GM13976 (cell line): Measurements from ENCODE around the gene OR2J2.
"Not testable (repeated sequence)": the region's sequence is repeated elsewhere in the genome, so short reads cannot be mapped to it uniquely, and the experiment has no call there.

ENCODE experiments used
- DNase-seq: peaks from one replicate; pipeline ENCODE4 v3.0.0; 2012; ENCODE audit warnings: low spot score
- in situ Hi-C: fragments of 300-500 bp; cut with MboI; formaldehyde crosslinking; loops from one replicate; pipeline ENCODE4 v1.12.0; 2022; ENCODE audit warnings: low sequenced_read_pairs, mixed read lengths, inconsistent platforms; ENCODE audit not compliant: unreplicated experiment
- TF ChIP-seq, protein P1 (sequence below): IDR thresholded peaks from 2 replicates; pipeline ENCODE4 v1.5.1; 2012; ENCODE audit warnings: borderline replicate concordance, mild to moderate bottlenecking; ENCODE audit not compliant: insufficient read depth; ENCODE audit errors: extremely low read depth, missing control alignments, control extremely low read depth

OR2J2 gene

GRCh38 chr6:29146179-29146578, 24.5 kb upstream of the OR2J2 start:
- in situ Hi-C loops: no loop called here
- DNase-seq: no peak
- TF ChIP-seq, protein P1, sequence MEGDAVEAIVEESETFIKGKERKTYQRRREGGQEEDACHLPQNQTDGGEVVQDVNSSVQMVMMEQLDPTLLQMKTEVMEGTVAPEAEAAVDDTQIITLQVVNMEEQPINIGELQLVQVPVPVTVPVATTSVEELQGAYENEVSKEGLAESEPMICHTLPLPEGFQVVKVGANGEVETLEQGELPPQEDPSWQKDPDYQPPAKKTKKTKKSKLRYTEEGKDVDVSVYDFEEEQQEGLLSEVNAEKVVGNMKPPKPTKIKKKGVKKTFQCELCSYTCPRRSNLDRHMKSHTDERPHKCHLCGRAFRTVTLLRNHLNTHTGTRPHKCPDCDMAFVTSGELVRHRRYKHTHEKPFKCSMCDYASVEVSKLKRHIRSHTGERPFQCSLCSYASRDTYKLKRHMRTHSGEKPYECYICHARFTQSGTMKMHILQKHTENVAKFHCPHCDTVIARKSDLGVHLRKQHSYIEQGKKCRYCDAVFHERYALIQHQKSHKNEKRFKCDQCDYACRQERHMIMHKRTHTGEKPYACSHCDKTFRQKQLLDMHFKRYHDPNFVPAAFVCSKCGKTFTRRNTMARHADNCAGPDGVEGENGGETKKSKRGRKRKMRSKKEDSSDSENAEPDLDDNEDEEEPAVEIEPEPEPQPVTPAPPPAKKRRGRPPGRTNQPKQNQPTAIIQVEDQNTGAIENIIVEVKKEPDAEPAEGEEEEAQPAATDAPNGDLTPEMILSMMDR: no peak

DNA sequence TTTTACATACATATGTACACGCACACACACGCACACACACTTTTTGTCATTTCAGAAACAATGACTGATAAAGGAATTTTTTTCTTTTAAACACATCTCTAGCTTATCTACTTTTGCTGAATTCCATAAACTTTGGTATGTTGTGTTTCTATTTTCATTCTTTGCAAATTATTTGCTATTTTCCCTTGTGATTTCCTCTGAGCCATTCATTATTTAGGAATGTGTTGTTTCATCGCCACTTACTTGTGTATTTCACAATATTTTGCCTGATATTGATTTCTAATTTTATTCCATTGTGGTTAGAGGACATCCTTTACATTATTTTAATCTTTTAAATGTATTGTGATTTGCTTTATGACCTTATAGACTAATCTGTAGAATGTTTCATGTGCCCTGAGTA, 23.6 kb upstream of the OR2J2 start:
- in situ Hi-C loops: no loop called here
- no peak for DNase-seq
- TF ChIP-seq, protein P1: no peak

GRCh38 chr6:29149444-29149843, 21.3 kb upstream of the OR2J2 start:
- in situ Hi-C loops, DNase-seq: not testable (repeated sequence)

- in situ Hi-C loops: no loop called here
- DNase-seq: no peak
- TF ChIP-seq, protein P1: no peak
Measured at GRCh38 chr6:29153083-29153482, 17.6 kb upstream of the OR2J2 start.

DNA sequence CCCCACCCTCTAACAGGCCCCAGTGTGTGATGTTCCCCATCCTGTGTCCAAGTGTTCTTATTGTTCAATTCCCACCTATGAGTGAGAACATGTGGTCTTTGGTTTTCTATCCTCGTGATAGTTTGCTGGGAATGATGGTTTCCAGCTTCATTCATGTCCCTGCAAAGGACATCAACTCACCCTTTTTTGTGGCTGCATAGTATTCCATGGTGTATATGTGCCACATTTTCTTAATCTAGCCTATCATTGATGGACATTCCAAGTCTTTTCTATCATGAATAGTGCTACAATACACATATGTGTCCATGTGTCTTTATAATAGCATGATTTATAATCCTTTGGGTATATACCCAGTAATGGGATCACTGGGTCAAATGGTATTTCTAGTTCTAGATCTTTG, 15.5 kb upstream of the OR2J2 start:
- in situ Hi-C loops, DNase-seq: not testable (repeated sequence)

GRCh38 chr6:29159922-29160321, 10.8 kb upstream of the OR2J2 start:
- in situ Hi-C loops, DNase-seq: not testable (repeated sequence)

GRCh38 chr6:29165571-29165970, 5.1 kb upstream of the OR2J2 start:
- DNase-seq, in situ Hi-C loops: not testable (repeated sequence)

- TF ChIP-seq, protein P1: no peak
- no peak for DNase-seq
- in situ Hi-C loops: no loop called here
Measured at GRCh38 chr6:29171736-29172135, 1.0 kb downstream of the OR2J2 start.

DNA sequence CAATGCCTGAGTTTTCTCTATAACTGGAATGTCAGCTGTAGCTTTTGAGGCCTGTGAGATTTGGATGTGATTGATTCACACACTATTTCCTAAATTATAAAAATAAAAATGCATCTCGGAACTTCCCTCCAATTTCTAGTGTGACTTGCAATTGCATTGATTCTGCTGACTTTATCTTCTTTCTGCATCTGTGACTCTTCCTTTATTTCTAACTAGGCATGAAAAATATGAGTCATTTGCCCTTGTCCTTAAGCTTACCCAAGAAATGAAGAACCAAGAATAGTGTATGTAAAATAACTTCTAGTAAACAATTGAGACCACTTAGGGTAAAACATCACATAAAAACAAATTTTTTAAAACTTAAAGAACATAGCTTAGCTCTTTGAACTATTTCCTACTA, 12.9 kb downstream of the OR2J2 start:
- in situ Hi-C loops: no loop called here
- TF ChIP-seq, protein P1: no peak
- no peak for DNase-seq

DNA sequence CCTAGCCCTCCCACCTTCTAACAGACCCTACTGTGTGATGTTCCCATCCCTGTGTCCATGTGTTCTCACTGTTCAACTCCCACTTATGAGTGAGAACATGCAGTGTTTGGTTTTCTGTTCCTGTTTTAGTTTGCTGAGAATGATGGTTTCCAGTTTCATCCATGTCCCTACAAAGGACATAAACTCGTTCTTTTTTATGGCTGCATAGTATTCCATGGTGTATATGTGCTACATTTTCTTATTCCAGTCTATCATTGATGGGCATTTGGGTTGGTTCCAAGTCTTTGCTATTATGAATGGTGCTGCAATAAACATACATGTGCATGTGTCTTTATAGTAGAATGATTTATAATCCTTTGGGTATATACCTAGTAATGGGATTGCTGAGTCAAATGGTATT, 18.0 kb downstream of the OR2J2 start:
- in situ Hi-C loops, DNase-seq: not testable (repeated sequence)
